GDM1 (cell line): Measurements from ENCODE around the gene RTTN.
"Not testable (repeated sequence)": the region's sequence is repeated elsewhere in the genome, so short reads cannot be mapped to it uniquely, and the experiment has no call there.

ENCODE experiments used
- DNase-seq: peaks from one replicate; lab custom pipeline; 2025; lab: John Stamatoyannopoulos, UW

The RTTN gene

DNA sequence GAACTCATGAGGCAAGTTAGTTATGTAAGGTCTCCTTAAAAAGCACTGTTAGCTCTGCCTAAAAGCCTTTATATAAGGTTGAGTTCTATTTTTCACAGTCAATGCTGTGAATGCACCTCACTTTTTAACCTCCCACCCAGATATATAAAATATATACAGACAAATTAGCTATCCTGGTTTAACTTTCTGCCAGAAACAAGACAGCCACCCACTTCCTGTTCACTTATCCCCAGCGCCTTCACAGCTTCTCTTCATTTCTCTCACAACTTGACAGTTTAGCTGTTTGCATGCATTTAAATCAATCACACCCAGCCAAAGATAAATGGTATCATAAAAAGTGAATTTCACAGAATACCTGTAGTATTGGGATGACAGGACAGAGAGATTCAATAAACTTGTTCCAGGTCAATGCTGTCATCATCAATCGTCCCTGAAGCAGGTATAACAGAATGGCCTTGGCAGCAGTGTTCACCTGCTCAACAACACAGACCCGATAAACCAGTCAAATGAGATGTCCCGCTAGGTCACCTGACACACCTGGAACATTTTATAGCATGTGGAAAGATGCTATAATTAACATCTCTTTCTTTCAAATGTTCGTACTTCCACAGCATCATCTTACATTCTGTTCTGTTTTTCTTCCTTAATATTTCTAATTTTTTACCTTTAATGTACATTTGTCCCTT lies 55.7 kb downstream of the RTTN start:
- DNase-seq = no peak

DNA sequence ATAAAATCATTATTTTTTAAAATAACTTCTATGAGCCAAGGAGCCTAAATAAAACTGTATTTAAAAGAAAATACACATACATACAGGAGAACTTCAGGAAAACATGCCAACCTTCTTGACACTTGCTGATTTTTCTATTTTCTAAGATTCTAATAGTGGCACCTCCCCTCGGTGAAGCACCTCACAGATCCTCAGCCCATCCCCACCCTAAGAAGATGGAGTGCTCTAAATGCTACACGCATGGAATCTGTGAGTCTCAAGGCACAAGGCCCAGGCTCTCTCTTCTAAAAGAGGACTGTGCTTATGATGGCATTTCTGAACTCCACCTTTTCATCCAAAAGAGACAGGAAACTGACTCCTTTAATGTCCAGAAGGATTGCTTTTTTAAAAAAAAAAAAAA lies 56.3 kb downstream of the RTTN start:
- DNase-seq = no peak

GRCh38 chr18:70148039-70148938 lies 57.2 kb downstream of the RTTN start:
- no peak for DNase-seq

- DNase-seq = no peak
These were observed 59.3 kb downstream of the RTTN start for GRCh38 chr18:70146174-70146573.

DNA sequence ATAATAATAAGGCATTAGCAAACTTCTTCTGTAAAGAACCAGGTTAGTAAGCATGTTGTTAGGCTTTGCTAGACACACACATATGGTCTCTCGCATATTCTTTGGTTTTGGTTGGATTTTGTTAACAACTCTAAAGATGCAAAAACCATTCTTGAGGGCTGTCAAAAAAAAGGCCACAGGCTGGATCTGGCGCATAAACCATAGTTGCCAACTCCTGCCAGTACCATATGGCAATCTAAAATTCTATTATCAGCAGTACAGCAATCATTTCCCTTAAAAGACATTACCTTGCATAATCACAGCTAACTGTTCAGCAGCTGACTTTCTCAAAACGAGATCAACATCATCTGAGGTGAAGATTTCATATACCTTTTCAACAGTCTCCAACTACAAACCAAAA lies 63.5 kb downstream of the RTTN start:
- DNase-seq = no peak

DNA sequence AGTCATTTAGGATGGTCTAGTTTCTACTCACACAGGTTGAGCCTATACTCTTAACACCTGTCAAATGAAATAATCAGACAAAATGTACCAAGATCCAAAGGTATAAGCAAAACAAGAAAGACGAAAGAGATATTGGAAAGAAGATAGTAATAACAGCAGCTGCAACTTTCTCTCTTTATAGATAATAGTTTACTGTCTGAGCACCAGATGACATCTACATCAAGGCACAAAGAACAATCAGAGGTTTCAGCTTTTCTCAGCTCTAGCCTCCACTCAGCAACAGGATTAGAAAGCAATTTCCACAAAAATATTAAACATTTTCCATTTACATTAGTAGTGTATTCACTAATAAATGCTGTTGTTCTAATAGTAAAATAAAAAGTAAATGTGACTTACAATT lies 66.3 kb downstream of the RTTN start:
- DNase-seq = no peak

- no peak for DNase-seq
These were observed 69.9 kb downstream of the RTTN start for GRCh38 chr18:70135604-70136003.

DNA sequence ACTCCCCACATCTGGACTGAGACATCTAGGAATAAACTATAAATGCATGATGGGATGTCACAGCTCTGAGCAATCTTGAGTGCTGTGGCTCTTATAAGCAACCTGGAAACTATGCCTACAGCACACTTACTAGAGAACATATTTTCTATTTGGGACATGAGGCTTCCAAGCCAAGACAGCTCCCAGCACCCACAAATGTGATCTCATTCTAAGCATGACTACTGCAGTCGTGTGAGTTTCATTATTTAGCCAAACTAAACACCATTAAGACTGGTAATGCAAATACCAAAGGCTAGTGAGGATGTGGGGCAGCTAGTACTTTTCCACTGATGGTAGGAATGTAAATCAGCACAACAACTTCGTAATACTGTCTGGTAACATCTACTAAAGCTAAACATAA lies 72.5 kb downstream of the RTTN start:
- DNase-seq = no peak

GRCh38 chr18:70128271-70128670 lies 77.2 kb downstream of the RTTN start:
- DNase-seq = no peak

DNA sequence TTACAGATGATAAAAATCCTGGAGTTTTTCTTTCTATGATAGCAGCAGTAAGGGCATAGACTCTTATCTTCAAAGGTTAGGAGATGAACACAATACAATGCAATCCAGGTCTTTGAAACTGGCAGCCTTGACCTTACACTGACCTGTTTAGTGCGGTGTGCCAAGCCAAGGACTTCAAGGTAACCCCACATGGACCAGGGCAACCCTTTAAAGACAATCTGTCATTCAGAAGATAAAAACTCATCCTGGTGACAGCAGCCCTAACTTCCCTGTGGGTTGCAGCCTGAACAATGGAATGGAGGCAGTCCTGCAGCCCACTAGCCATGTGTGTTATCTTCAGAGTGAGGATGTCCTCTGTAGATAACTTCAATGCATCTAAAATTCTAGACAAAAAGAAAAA lies 78.1 kb downstream of the RTTN start:
- no peak for DNase-seq

DNA sequence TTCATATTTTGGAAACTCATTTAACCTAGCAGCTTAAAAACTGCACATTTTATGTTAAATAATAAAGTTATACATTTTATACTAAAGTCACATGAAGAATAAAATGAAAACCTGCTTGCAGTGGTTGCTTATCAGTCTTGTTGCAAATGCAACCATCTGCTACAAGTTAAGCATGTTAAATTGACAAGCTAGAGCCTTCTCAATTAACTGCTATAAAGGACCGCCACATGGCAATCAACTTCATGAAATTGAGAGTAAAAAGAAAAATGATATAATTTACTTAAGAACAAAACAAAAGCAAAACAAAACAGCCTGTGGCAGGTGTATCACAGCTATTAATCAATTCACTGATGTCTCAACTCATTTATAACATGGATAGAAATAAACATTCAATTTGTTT lies 78.7 kb downstream of the RTTN start:
- DNase-seq = no peak

GRCh38 chr18:70124139-70124538 lies 81.3 kb downstream of the RTTN start:
- no peak for DNase-seq

- no peak for DNase-seq
These were observed 83.6 kb downstream of the RTTN start for GRCh38 chr18:70121842-70122241.

DNA sequence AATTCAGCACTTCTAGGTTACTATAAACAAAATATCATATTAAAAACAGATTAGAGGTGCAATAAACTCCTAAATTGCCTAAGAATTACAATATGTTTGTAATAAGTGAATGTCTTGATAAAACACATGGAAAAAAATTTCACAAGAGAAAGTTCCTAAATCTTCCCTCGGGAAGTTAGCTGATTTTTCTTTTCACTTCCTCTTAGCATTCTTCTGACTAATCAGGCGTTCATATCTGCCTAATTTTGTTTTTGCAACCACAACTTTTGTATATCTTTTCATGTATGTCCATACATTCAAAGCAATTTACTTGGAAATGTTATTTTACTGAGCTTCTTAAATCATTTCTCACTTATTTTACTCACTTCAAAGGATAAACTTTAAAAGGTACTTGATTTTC lies 88.5 kb downstream of the RTTN start:
- no peak for DNase-seq

DNA sequence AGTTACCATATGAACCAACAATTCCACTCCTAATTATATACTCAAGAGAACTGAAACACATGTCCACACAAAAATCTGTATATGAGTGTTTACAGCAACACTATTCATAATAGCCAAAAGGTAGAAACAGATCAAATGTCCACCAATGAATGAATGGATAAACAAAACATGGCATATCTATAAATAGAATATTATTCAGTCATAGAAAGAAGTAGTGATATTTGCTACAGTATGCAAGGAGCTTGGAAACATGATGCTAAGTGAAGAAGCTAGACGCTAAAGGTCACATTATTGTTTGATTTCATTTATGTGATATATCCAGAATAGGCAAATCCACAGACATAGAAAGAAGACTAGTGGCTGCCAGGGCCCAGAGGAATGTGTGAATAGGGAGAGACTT lies 92.0 kb downstream of the RTTN start:
- DNase-seq = no peak

DNA sequence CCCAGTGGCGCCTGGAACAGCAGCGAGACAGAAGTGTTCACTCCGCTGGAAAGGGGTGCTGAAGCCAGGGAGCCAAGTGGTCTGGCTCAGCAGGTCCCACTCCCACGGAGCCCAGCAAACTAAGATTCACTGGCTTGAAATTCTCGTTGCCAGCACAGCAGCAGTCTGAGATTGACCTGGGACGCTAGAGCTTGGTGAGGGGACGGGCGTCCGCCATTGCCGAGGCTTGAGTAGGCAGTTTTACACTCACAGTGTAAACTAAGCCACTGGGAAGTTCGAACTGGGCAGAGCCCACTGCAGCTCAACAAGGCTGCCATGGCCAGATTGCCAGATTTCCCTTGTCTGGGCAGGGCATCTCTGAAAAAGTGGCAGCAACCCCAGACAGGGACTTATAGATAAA lies 94.8 kb downstream of the RTTN start:
- DNase-seq = no peak

DNA sequence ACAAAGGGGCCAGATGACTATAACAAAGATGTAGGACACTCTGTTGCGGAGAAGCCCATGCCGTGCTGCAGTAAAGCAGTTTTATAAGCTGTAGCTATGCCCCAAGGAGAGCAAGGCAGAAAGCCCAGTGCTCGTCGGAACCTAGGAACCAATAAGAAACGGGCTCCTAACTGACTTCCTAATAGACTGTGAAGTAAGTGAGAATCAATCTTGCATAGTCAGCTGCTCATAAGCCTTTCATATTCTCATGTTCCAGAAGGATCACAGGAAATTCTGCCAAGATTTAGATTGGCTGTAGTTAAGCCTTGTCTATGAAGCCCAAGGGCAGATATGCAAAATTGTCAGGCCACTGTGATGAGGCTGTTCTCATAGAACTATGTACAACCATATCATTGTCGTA lies 98.4 kb downstream of the RTTN start:
- no peak for DNase-seq

GRCh38 chr18:70102854-70103253 lies 102.6 kb downstream of the RTTN start:
- DNase-seq = not testable (repeated sequence)

DNA sequence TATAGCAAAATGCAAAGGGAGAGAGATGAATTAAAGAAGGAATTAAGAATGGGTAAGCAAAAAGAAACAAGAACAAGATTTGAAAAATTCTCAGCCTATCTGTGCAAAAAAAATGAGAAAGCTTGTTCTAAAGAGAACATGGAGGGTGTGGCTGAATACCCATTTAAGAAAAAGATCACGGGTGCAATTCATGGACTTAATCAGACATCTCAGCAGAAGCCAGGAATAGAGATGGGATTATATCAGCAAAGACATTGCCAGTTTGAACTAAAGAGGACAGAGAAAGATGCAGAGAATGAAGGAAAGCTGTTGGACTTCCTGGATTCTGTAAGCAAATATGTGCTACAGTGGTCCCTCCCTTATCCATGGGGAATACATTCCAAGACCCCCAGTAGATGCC lies 115.6 kb downstream of the RTTN start:
- DNase-seq = no peak

DNA sequence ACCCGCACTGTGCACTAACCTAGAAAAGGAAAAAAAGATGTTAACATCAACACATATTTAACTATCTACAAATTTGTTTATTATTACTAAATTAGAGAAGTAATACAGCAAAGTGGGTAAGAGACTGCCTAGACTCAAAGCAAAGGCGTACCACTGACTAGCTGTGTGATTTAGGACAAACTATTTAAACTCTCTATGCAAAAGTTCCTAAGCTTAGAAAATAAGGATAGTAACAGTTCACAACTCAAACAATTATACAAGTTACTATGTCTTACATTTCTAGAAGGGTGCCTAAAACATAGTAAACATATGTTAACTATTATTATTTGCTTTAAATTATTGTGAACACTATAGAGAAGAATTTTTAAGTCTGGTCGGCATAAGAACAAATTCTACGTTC lies 119.4 kb downstream of the RTTN start:
- DNase-seq = no peak

DNA sequence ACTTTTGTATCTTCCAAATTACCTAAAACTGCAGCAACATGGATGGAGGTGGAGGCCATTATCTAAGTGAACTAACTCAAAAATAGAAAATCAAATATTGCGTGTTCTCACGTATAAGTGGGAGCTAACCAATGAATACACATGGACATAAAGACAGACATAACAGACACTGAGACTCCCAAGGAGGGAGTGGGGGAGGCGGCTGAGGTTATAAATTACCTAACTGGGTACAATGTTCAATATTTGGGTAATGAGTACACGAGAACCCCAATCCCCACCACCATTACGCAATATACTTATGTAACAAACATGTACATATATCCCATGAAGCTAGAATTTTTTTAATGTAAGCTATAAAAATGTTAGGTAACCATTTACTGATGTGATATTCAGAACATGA lies 119.8 kb downstream of the RTTN start:
- DNase-seq = no peak

- DNase-seq = no peak
These were observed 123.1 kb downstream of the RTTN start for GRCh38 chr18:70082430-70082829.

- DNase-seq = no peak
These were observed 127.4 kb downstream of the RTTN start for GRCh38 chr18:70078106-70078505.

DNA sequence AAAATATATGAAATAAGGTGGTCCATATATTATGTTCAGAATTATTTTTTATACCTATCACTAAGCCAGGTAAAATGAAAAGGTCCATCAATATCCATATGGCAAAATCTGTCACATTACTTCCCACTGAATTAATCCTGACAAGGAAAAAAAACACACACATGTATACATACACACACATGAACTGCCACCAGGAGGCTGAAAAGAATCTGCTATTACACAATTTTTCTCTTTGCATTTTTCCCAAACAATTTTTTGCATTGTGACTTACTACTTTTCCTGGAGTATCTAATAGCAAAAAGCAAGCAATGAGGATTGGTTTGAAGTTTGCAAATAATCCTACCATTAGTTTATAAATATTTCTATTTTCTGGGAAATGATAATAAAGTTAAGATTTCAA lies 129.6 kb downstream of the RTTN start:
- DNase-seq = no peak
